Muscle of arm (tissue), 14 donors: ENCODE results near the gene ATG14. TPM values are rescaled to one million over a fixed set of nuclear protein-coding genes. Genes with fewer than 3 reads are reported as not detected.
A peak's percentile ranks its signal among the peaks of the same experiment; 100 is the strongest.
"Not testable (repeated sequence)": the region's sequence is repeated elsewhere in the genome, so short reads cannot be mapped to it uniquely, and the experiment has no call there.

Experiments
- DNase-seq: peaks from one replicate; pipeline ENCODE4 v3.0.0-alpha.2; 2013
- long read RNA-seq, 11 donors: transcript quantifications; one replicate each; lab custom pipeline, GENCODE V29; 2026
- polyA plus RNA-seq, 12 donors: library from polyadenylated mRNA; unstranded; fragments of 120-200 nt; gene quantifications; one replicate each; pipeline ENCODE4 v1.2.1, GENCODE V29; 2013; ENCODE audit not compliant: insufficient read length in 12 of 12

Gene ATG14
- polyA plus RNA-seq: 10 to 100 TPM in 11 of 12 donors, not detected in 1; 11.2 to 22.9 (median 17.1) TPM
- long read RNA-seq, donor 1, full-length matches to known transcripts: 1 of 1 reads
- long read RNA-seq, donor 1, partial matches to known transcripts: 0 of 1 reads
- long read RNA-seq, donor 1, other reads (novel, unspliced or antisense): 0 of 1 reads
- long read RNA-seq, donor 2, full-length matches to known transcripts: 3 of 3 reads
- long read RNA-seq, donor 2, partial matches to known transcripts: 0 of 3 reads
- long read RNA-seq, donor 2, other reads (novel, unspliced or antisense): 0 of 3 reads
- long read RNA-seq, donor 3: 0 reads
- long read RNA-seq, donor 4: 0 reads
- long read RNA-seq, donor 5, full-length matches to known transcripts: 4 of 10 reads
- long read RNA-seq, donor 5, partial matches to known transcripts: 6 of 10 reads
- long read RNA-seq, donor 5, other reads (novel, unspliced or antisense): 0 of 10 reads
- long read RNA-seq, donor 6, partial matches to known transcripts: 5 of 5 reads
- long read RNA-seq, donor 6, other reads (novel, unspliced or antisense): 0 of 5 reads
- long read RNA-seq, donor 7, full-length matches to known transcripts: 1 of 1 reads
- long read RNA-seq, donor 7, partial matches to known transcripts: 0 of 1 reads
- long read RNA-seq, donor 7, other reads (novel, unspliced or antisense): 0 of 1 reads
- long read RNA-seq, donor 8, full-length matches to known transcripts: 6 of 11 reads
- long read RNA-seq, donor 8, partial matches to known transcripts: 5 of 11 reads
- long read RNA-seq, donor 8, other reads (novel, unspliced or antisense): 0 of 11 reads
- long read RNA-seq, donor 9, full-length matches to known transcripts: 1 of 1 reads
- long read RNA-seq, donor 9, partial matches to known transcripts: 0 of 1 reads
- long read RNA-seq, donor 9, other reads (novel, unspliced or antisense): 0 of 1 reads
- long read RNA-seq, donor 10, full-length matches to known transcripts: 4 of 4 reads
- long read RNA-seq, donor 10, partial matches to known transcripts: 0 of 4 reads
- long read RNA-seq, donor 10, other reads (novel, unspliced or antisense): 0 of 4 reads
- long read RNA-seq, donor 11, full-length matches to known transcripts: 1 of 1 reads
- long read RNA-seq, donor 11, partial matches to known transcripts: 0 of 1 reads
- long read RNA-seq, donor 11, other reads (novel, unspliced or antisense): 0 of 1 reads

- DNase-seq: peak; percentile 90
These were observed at the start of gene ATG14 for GRCh38 chr14:55411426-55412389. Gene ATG14, minus strand, starts transcription at chr14:55411830. Its CDS starts 8 bp downstream, at chr14:55411822.

GRCh38 chr14:55458800-55459515 is 47.3 kb upstream of the ATG14 start:
- DNase-seq: no peak

GRCh38 chr14:55457496-55457895 is 45.9 kb upstream of the ATG14 start:
- no peak for DNase-seq

GRCh38 chr14:55456411-55456810 is 44.8 kb upstream of the ATG14 start:
- not testable (repeated sequence) for DNase-seq

GRCh38 chr14:55454264-55455002 is 42.8 kb upstream of the ATG14 start:
- DNase-seq: peak; percentile 52

GRCh38 chr14:55451950-55452349 is 40.3 kb upstream of the ATG14 start:
- DNase-seq: no peak

- DNase-seq: no peak
These were observed 39.8 kb upstream of the ATG14 start for GRCh38 chr14:55451398-55451797.

- DNase-seq: no peak
These were observed 39.4 kb upstream of the ATG14 start for GRCh38 chr14:55450987-55451386.

GRCh38 chr14:55450539-55450938 is 38.9 kb upstream of the ATG14 start:
- DNase-seq: no peak

- DNase-seq: no peak
These were observed 38.5 kb upstream of the ATG14 start for GRCh38 chr14:55450124-55450523.

GRCh38 chr14:55449116-55449515 is 37.5 kb upstream of the ATG14 start:
- no peak for DNase-seq

GRCh38 chr14:55448141-55448614 is 36.5 kb upstream of the ATG14 start:
- no peak for DNase-seq

GRCh38 chr14:55446833-55447232 is 35.2 kb upstream of the ATG14 start:
- DNase-seq: no peak

GRCh38 chr14:55446127-55446736 is 34.6 kb upstream of the ATG14 start:
- DNase-seq: peak; percentile 63

- no peak for DNase-seq
These were observed 29.7 kb upstream of the ATG14 start for GRCh38 chr14:55441286-55441685.

GRCh38 chr14:55440385-55440784 is 28.8 kb upstream of the ATG14 start, which contains the start of gene TBPL2:
Gene TBPL2, minus strand, starts transcription at chr14:55440616. Its CDS starts 167 bp downstream, at chr14:55440449.
- no peak for DNase-seq

- peak; percentile 32 for DNase-seq
These were observed 26.5 kb upstream of the ATG14 start for GRCh38 chr14:55438066-55438683.

GRCh38 chr14:55436931-55437330 is 25.3 kb upstream of the ATG14 start:
- DNase-seq: no peak
